CD14-positive monocyte (primary cell): ENCODE measurements around the gene TEX261. TPM values are rescaled to one million over a fixed set of nuclear protein-coding genes. Genes with fewer than 3 reads are reported as not detected.

Experiments used
- DNase-seq, 3 donors: peaks; one replicate each; pipeline ENCODE4 v3.0.0-alpha.2; 2011 to 2022
- H2AFZ ChIP-seq: 2 replicates; pipeline ENCODE4 v1.6.0; 2012; ENCODE audit warnings: mild to moderate bottlenecking, low read depth, low read length, inconsistent platforms; ENCODE audit not compliant: insufficient read depth, poor library complexity, severe bottlenecking
- H3K27ac ChIP-seq, 2 donors: 1 replicate in 1 of 2; 2 replicates in 1 of 2; pipeline ENCODE4 v1.5.1; 2012 to 2013; ENCODE audit warnings: low read length in 2 of 2, control low read depth in 1 of 2, inconsistent platforms in 1 of 2, low read depth in 1 of 2, mild to moderate bottlenecking in 1 of 2
- H3K27me3 ChIP-seq, 2 donors: one replicate each; pipeline versions ENCODE4 v1.6.0 to v1.6.1; 2011 to 2013; ENCODE audit warnings: low read length in 2 of 2; ENCODE audit not compliant: control insufficient read depth in 2 of 2, insufficient read depth in 2 of 2
- H3K36me3 ChIP-seq, 2 donors: replicated peaks in 1 of 2; 1 replicate in 1 of 2; 2 replicates in 1 of 2; pipeline versions ENCODE4 v1.5.1 to v1.6.1; 2012 to 2013; ENCODE audit warnings: low read length in 2 of 2, control low read depth in 1 of 2, inconsistent platforms in 1 of 2, mild to moderate bottlenecking in 1 of 2; ENCODE audit not compliant: insufficient read depth in 2 of 2, control insufficient read depth in 1 of 2
- H3K4me1 ChIP-seq, 2 donors: 1 replicate in 1 of 2; 2 replicates in 1 of 2; pipeline versions ENCODE4 v1.5.1 to v1.6.1; 2012 to 2013; ENCODE audit warnings: low read length in 2 of 2, control low read depth in 1 of 2, inconsistent platforms in 1 of 2, mild to moderate bottlenecking in 1 of 2, moderate library complexity in 1 of 2; ENCODE audit not compliant: insufficient read depth in 2 of 2, control insufficient read depth in 1 of 2
- H3K4me2 ChIP-seq: replicated peaks from 2 replicates; pipeline ENCODE3; 2012; ENCODE audit warnings: low read length, moderate library complexity, mild to moderate bottlenecking; ENCODE audit not compliant: poor library complexity, severe bottlenecking; ENCODE audit errors: extremely low read depth
- H3K4me3 ChIP-seq, 3 experiments: fragments of 200-600 bp in 1 of 3; sonication (generic) in 1 of 3; replicated peaks in 1 of 3; 1 replicate in 2 of 3; 2 replicates in 1 of 3; pipeline ENCODE4 v1.5.1; 2011 to 2013; ENCODE audit warnings: low read length in 3 of 3, mild to moderate bottlenecking in 3 of 3, control low read depth in 2 of 3, low read depth in 2 of 3, inconsistent platforms in 1 of 3, moderate library complexity in 1 of 3
- H3K79me2 ChIP-seq: 2 replicates; pipeline ENCODE4 v1.6.0; 2012; ENCODE audit warnings: mild to moderate bottlenecking, control low read depth, inconsistent platforms, low read length, moderate library complexity; ENCODE audit not compliant: insufficient read depth
- H3K9ac ChIP-seq: 2 replicates; pipeline ENCODE4 v1.6.0; 2017; ENCODE audit warnings: low read length, mild to moderate bottlenecking; ENCODE audit not compliant: insufficient read depth, poor library complexity, severe bottlenecking
- H3K9me3 ChIP-seq, 2 donors: replicated peaks in 1 of 2; 1 replicate in 1 of 2; 2 replicates in 1 of 2; pipeline versions ENCODE4 v1.5.1 to v1.6.1; 2012 to 2013; ENCODE audit warnings: low read length in 2 of 2, control low read depth in 1 of 2; ENCODE audit not compliant: control insufficient read depth in 1 of 2, insufficient read depth in 1 of 2
- H4K20me1 ChIP-seq: 2 replicates; pipeline ENCODE4 v1.6.0; 2012; ENCODE audit warnings: mild to moderate bottlenecking, low read length, control low read depth, moderate library complexity; ENCODE audit not compliant: insufficient read depth
- H3K27ac Mint-ChIP-seq, 7 donors: one replicate each; pipeline ENCODE4 v1.8.0; 2020; ENCODE audit warnings: mild to moderate bottlenecking in 7 of 7, mixed read lengths in 7 of 7, moderate library complexity in 6 of 7, inconsistent platforms in 2 of 7
- H3K27me3 Mint-ChIP-seq, 3 donors: one replicate each; pipeline ENCODE4 v1.8.0; 2021 to 2022; ENCODE audit warnings: low read depth in 3 of 3, mild to moderate bottlenecking in 3 of 3, mixed read lengths in 3 of 3, moderate library complexity in 3 of 3, inconsistent platforms in 1 of 3
- H3K36me3 Mint-ChIP-seq, 2 donors: one replicate each; pipeline ENCODE4 v1.8.0; 2020; ENCODE audit warnings: mixed read lengths in 2 of 2, inconsistent platforms in 1 of 2, mild to moderate bottlenecking in 1 of 2
- H3K4me1 Mint-ChIP-seq: one replicate; pipeline ENCODE4 v1.8.0; 2020; ENCODE audit warnings: mild to moderate bottlenecking, mixed read lengths
- H3K4me3 Mint-ChIP-seq, 2 donors: one replicate each; pipeline ENCODE4 v1.8.0; 2020; ENCODE audit warnings: mild to moderate bottlenecking in 2 of 2, mixed read lengths in 2 of 2, moderate library complexity in 1 of 2
- H3K9me3 Mint-ChIP-seq, 7 donors: one replicate each; pipeline ENCODE4 v1.8.0; 2020 to 2022; ENCODE audit warnings: mixed read lengths in 7 of 7, mild to moderate bottlenecking in 6 of 7, moderate library complexity in 6 of 7, inconsistent platforms in 2 of 7
- CTCF ChIP-seq: fragments of 200-600 bp; IDR thresholded peaks from one replicate; pipeline ENCODE4 v1.8.0; 2022; ENCODE audit warnings: antibody characterized with exemption, mild to moderate bottlenecking
- WGBS: methylation state at CpG from one replicate; pipeline ENCODE4 v1.1.5; 2013; ENCODE audit warnings: missing lambda C conversion rate; ENCODE audit not compliant: insufficient coverage; 5-methylcytosine and 5-hydroxymethylcytosine counted together
- intact Hi-C, 2 donors: fragments of 100-400 bp; cut with micrococcal nuclease; formaldehyde crosslinking; loops; one replicate each; pipeline versions ENCODE4 v1.15.0 to v1.15.1; 2023
- polyA plus RNA-seq, 3 donors: library from polyadenylated mRNA; depleted of rRNA in 1 of 3; unstranded in 2 of 3; stranded (reverse) in 1 of 3; fragments of 300-500 nt in 2 of 3; fragments of >200 nt in 1 of 3; fragmentation: Illumina TruSeq in 2 of 3; gene quantifications; 1 replicate in 2 of 3; 2 replicates in 1 of 3; pipeline ENCODE4 v1.2.3, GENCODE V29; 2012 to 2021

Gene TEX261
- polyA plus RNA-seq, 3 donors: 20.1 to 32.2 (median 30.6) TPM

DNA sequence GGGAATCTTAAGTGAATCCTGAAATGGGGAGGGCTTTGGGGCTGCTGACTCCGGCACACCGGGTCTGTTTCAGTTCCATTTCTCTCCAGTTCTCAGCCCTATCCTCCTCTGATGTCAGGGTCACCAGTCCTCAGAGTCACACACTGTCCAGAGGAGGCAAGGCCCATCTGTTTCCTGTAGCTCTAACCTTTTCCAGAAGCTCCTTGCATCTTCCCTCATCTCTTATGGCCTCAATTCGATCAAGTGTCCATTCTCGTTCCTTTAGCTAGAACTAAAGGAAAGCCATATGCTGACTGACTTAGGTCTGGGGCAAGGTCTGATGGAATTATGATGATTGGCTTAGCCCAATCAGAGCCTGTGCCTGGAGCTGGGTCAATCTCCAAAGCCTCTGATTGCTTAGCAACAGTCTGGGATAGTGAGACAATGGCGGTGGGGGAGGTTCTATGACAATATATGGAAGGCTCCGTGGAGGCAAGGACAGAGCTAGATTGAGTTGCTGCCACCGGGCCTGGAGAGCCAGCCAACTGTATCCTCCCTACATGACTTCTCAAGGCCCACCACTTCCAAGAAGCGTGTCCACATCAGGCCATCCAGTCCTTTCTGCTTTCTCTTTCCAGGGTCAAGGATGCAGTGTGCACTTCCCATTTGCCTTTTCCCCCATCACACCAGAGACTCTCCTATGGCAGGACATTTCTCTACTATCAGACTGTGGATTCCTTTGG, 11.0 kb downstream of the TEX261 start:
- DNase-seq: peak in 1 of 3 donors; percentile 2
- no peak for TF ChIP-seq CTCF
- peaks cover 0 to 3% (median 0%) of the 10 kb centered on the region in 7 donors for H3K9me3 Mint-ChIP-seq
- intact Hi-C loops: no loop called here
- peaks cover 23% of the 10 kb centered on the region for H3K4me1 Mint-ChIP-seq
- 86% methylated on average over 5 of the region's 8 CpGs for WGBS
- Histone ChIP-seq H3K4me1 (peaks cover 9 to 16% of the 10 kb centered on the region in 2 donors), H4K20me1 (peaks cover 29% of the 10 kb centered on the region), H3K9ac (no peak overlapping the region), H3K27ac (no peak overlapping the region), H3K36me3 (peaks cover 24 to 28% of the 10 kb centered on the region in 2 donors), H3K4me2 (no peak overlapping the region), H3K4me3 (no peak overlapping the region), H3K79me2 (no peaks in the 10 kb centered on the region), H3K27me3 (peaks cover 2 to 9% of the 10 kb centered on the region in 2 donors), H2AFZ (no peak overlapping the region), H3K9me3 (no peaks in the 10 kb centered on the region)
- no peak overlapping the region for H3K27ac Mint-ChIP-seq
- H3K36me3 Mint-ChIP-seq: peaks cover 46 to 51% of the 10 kb centered on the region in 2 donors
- no peak overlapping the region for H3K4me3 Mint-ChIP-seq
- H3K27me3 Mint-ChIP-seq: peaks cover 8 to 10% (median 8%) of the 10 kb centered on the region in 3 donors

- Histone ChIP-seq H3K27ac (no peak overlapping the region), H2AFZ (no peak overlapping the region), H3K9me3 (no peaks in the 10 kb centered on the region), H4K20me1 (peaks cover 29% of the 10 kb centered on the region), H3K4me2 (no peak overlapping the region), H3K4me1 (peaks cover 16 to 23% of the 10 kb centered on the region in 2 donors), H3K9ac (no peak overlapping the region), H3K36me3 (peaks cover 17 to 21% of the 10 kb centered on the region in 2 donors), H3K27me3 (peaks cover 2 to 15% of the 10 kb centered on the region in 2 donors), H3K4me3 (no peak overlapping the region), H3K79me2 (no peaks in the 10 kb centered on the region)
- H3K4me1 Mint-ChIP-seq: peaks cover 26% of the 10 kb centered on the region
- intact Hi-C loops: no loop called here
- H3K27me3 Mint-ChIP-seq: peaks cover 11 to 17% (median 11%) of the 10 kb centered on the region in 3 donors
- peaks cover 39 to 47% of the 10 kb centered on the region in 2 donors for H3K36me3 Mint-ChIP-seq
- H3K4me3 Mint-ChIP-seq: no peak overlapping the region
- H3K9me3 Mint-ChIP-seq: peaks cover 0 to 3% (median 0%) of the 10 kb centered on the region in 7 donors
- H3K27ac Mint-ChIP-seq: no peak overlapping the region
- 94% methylated on average over 3 of the region's 3 CpGs for WGBS
- TF ChIP-seq CTCF: no peak
- DNase-seq: peak in 1 of 3 donors; percentile 2
Measured at GRCh38 chr2:70982971-70983370, 11.7 kb downstream of the TEX261 start.
